ENCODE measurements around the gene FOXN3.

The FOXN3 gene

DNA sequence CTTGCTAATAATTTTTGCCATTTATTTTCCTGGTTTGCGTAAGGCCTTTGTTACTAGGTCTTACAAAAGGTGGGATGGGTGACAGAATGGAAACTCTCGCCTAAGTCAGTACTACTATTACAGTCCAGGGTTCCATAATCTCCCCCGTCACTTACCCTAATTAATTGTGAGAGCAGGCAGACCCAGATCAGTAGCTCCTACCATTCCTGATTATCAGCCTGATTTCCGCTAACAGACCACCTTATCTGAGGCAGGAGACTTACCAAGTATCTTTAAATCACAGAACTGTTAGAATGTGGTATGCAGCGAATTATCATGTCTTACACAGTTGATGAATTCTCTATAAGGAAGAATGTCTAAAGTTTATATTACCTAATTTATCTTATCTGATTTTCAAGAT is 234.7 kb downstream of the FOXN3 start:
- H3K9me3 ChIP-seq (ENCODE audit: low read depth, low read length) = no peaks in the 10 kb centered on the region
- TF ChIP-seq EZH2 (IDR thresholded peaks at IDR 0.05) (no peak), POLR2AphosphoS5 (IDR thresholded peaks at IDR 0.05; ENCODE audit: borderline replicate concordance, low read depth, low read length) (no peak), FOXP2 (optimal IDR thresholded peaks at IDR 0.05; ENCODE audit: control extremely low read depth, extremely low read length, insufficient read depth) (no peak)
- no peak overlapping the region for H3K27ac ChIP-seq
- no peak overlapping the region for H3K9ac ChIP-seq (ENCODE audit: insufficient read length)
- H3K36me3 ChIP-seq (ENCODE audit: insufficient read depth, low read length) = no peaks in the 10 kb centered on the region
- no peak overlapping the region for H3K4me3 ChIP-seq
- DNase-seq (ENCODE audit: low read depth, low spot score) = no peak

GRCh38 chr14:89180546-89180945 is 236.5 kb downstream of the FOXN3 start:
- H3K27ac ChIP-seq = no peak overlapping the region
- H3K36me3 ChIP-seq (ENCODE audit: insufficient read depth, low read length) = no peaks in the 10 kb centered on the region
- no peaks in the 10 kb centered on the region for H3K9me3 ChIP-seq (ENCODE audit: low read depth, low read length)
- H3K9ac ChIP-seq (ENCODE audit: insufficient read length) = no peak overlapping the region
- no peak for TF ChIP-seq POLR2AphosphoS5 (IDR thresholded peaks at IDR 0.05; ENCODE audit: borderline replicate concordance, low read depth, low read length)
- no peak for TF ChIP-seq FOXP2 (optimal IDR thresholded peaks at IDR 0.05; ENCODE audit: control extremely low read depth, extremely low read length, insufficient read depth)
- no peak for TF ChIP-seq EZH2 (IDR thresholded peaks at IDR 0.05)
- no peak for DNase-seq (ENCODE audit: low read depth, low spot score)
- no peak overlapping the region for H3K4me3 ChIP-seq

GRCh38 chr14:89179891-89180404 is 237.1 kb downstream of the FOXN3 start:
- no peak for DNase-seq (ENCODE audit: low read depth, low spot score)
- Histone ChIP-seq H3K27ac (no peak overlapping the region), H3K9ac (ENCODE audit: insufficient read length) (no peak overlapping the region), H3K36me3 (ENCODE audit: insufficient read depth, low read length) (no peaks in the 10 kb centered on the region), H3K9me3 (ENCODE audit: low read depth, low read length) (no peaks in the 10 kb centered on the region), H3K4me3 (no peak overlapping the region)
- TF ChIP-seq FOXP2 (optimal IDR thresholded peaks at IDR 0.05; ENCODE audit: control extremely low read depth, extremely low read length, insufficient read depth) (no peak), POLR2AphosphoS5 (IDR thresholded peaks at IDR 0.05; ENCODE audit: borderline replicate concordance, low read depth, low read length) (no peak), EZH2 (IDR thresholded peaks at IDR 0.05) (no peak)

DNA sequence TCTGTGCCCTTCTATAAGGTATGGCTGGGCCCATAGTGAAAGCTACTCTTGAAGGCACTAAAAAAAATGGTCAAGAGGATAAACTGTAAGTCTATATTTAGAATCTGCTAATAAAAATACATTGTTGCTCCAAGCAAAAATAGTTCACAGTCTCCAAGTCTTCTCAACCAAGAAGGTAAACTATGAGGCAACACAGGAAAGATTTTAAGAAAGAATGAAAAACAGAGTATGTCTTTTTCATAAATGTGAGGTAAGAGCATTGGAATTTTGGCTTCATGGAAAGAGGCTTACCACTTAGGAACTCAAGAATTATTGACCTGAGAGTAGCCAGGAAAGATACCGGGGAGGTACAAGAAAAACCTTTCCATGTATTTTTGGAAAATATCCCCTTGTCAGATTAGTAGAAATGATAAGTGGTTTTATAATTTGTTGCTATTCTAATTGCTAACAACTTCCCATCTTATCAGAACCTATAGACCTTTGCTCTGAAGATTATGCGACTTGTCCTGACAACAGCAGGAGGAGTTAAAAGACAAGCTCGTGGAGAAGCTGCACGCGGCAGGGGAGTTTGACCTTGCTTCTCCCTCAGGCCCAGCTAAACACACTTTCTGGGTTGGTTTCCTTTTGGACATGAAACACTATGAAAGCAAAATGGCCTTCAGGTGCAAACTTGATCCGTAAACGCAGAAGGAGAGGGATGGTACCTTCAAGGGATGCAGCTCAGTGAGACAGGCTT is 238.1 kb downstream of the FOXN3 start:
- DNase-seq (ENCODE audit: low read depth, low spot score) = no peak
- TF ChIP-seq EZH2 (IDR thresholded peaks at IDR 0.05) (no peak), POLR2AphosphoS5 (IDR thresholded peaks at IDR 0.05; ENCODE audit: borderline replicate concordance, low read depth, low read length) (no peak), FOXP2 (optimal IDR thresholded peaks at IDR 0.05; ENCODE audit: control extremely low read depth, extremely low read length, insufficient read depth) (no peak)
- H3K27ac ChIP-seq = no peak overlapping the region
- no peak overlapping the region for H3K9ac ChIP-seq (ENCODE audit: insufficient read length)
- H3K4me3 ChIP-seq = no peak overlapping the region
- H3K36me3 ChIP-seq (ENCODE audit: insufficient read depth, low read length) = no peaks in the 10 kb centered on the region
- no peaks in the 10 kb centered on the region for H3K9me3 ChIP-seq (ENCODE audit: low read depth, low read length)

- Histone ChIP-seq H3K36me3 (ENCODE audit: insufficient read depth, low read length) (no peaks in the 10 kb centered on the region), H3K27ac (no peak overlapping the region), H3K4me3 (no peak overlapping the region), H3K9ac (ENCODE audit: insufficient read length) (no peak overlapping the region), H3K9me3 (ENCODE audit: low read depth, low read length) (no peaks in the 10 kb centered on the region)
- TF ChIP-seq EZH2 (IDR thresholded peaks at IDR 0.05) = no peak
- no peak for TF ChIP-seq POLR2AphosphoS5 (IDR thresholded peaks at IDR 0.05; ENCODE audit: borderline replicate concordance, low read depth, low read length)
- no peak for TF ChIP-seq FOXP2 (optimal IDR thresholded peaks at IDR 0.05; ENCODE audit: control extremely low read depth, extremely low read length, insufficient read depth)
- DNase-seq (ENCODE audit: low read depth, low spot score) = no peak
Measured at GRCh38 chr14:89178376-89178775, 238.7 kb downstream of the FOXN3 start.

GRCh38 chr14:89175881-89176799 is 240.9 kb downstream of the FOXN3 start:
- Histone ChIP-seq H3K9me3 (ENCODE audit: low read depth, low read length) (0 out of 2 replicates have a peak, but pooled peaks cover 3% of the 10 kb centered on the region), H3K27ac (no peak overlapping the region), H3K4me3 (no peak overlapping the region), H3K9ac (ENCODE audit: insufficient read length) (no peak overlapping the region), H3K36me3 (ENCODE audit: insufficient read depth, low read length) (no peaks in the 10 kb centered on the region)
- no peak for DNase-seq (ENCODE audit: low read depth, low spot score)
- TF ChIP-seq EZH2 (IDR thresholded peaks at IDR 0.05) (no peak), POLR2AphosphoS5 (IDR thresholded peaks at IDR 0.05; ENCODE audit: borderline replicate concordance, low read depth, low read length) (no peak), FOXP2 (optimal IDR thresholded peaks at IDR 0.05; ENCODE audit: control extremely low read depth, extremely low read length, insufficient read depth) (no peak)

- H3K9me3 ChIP-seq (ENCODE audit: low read depth, low read length) = 0 out of 2 replicates have a peak, but pooled peaks cover 3% of the 10 kb centered on the region
- H3K36me3 ChIP-seq (ENCODE audit: insufficient read depth, low read length) = no peaks in the 10 kb centered on the region
- H3K4me3 ChIP-seq = no peak overlapping the region
- H3K27ac ChIP-seq = no peak overlapping the region
- H3K9ac ChIP-seq (ENCODE audit: insufficient read length) = no peak overlapping the region
- no peak for DNase-seq (ENCODE audit: low read depth, low spot score)
- TF ChIP-seq FOXP2 (optimal IDR thresholded peaks at IDR 0.05; ENCODE audit: control extremely low read depth, extremely low read length, insufficient read depth) (no peak), POLR2AphosphoS5 (IDR thresholded peaks at IDR 0.05; ENCODE audit: borderline replicate concordance, low read depth, low read length) (no peak), EZH2 (IDR thresholded peaks at IDR 0.05) (no peak)
Measured at GRCh38 chr14:89171628-89172027, 245.4 kb downstream of the FOXN3 start.

- Histone ChIP-seq H3K27ac (no peak overlapping the region), H3K9ac (ENCODE audit: insufficient read length) (no peak overlapping the region), H3K4me3 (no peak overlapping the region), H3K9me3 (ENCODE audit: low read depth, low read length) (0 out of 2 replicates have a peak, but pooled peaks cover 3% of the 10 kb centered on the region), H3K36me3 (ENCODE audit: insufficient read depth, low read length) (no peaks in the 10 kb centered on the region)
- DNase-seq (ENCODE audit: low read depth, low spot score) = no peak
- no peak for TF ChIP-seq EZH2 (IDR thresholded peaks at IDR 0.05)
- no peak for TF ChIP-seq FOXP2 (optimal IDR thresholded peaks at IDR 0.05; ENCODE audit: control extremely low read depth, extremely low read length, insufficient read depth)
- no peak for TF ChIP-seq POLR2AphosphoS5 (IDR thresholded peaks at IDR 0.05; ENCODE audit: borderline replicate concordance, low read depth, low read length)
Measured at GRCh38 chr14:89171168-89171567, 245.9 kb downstream of the FOXN3 start.

All from SK-N-MC (cell line).